Ureter (tissue), 1 donor: ENCODE results near the gene ANKAR. TPM values are rescaled to one million over a fixed set of nuclear protein-coding genes. Genes with fewer than 3 reads are reported as not detected.
"Not testable (repeated sequence)": the region's sequence is repeated elsewhere in the genome, so short reads cannot be mapped to it uniquely, and the experiment has no call there.

Experiments
- DNase-seq: peaks from one replicate; pipeline ENCODE4 v3.0.0-alpha.2; 2020; ENCODE audit warnings: low spot score
- total RNA-seq: library from RNA; stranded (reverse); gene quantifications from one replicate; pipeline ENCODE4 v1.2.4, GENCODE V29; 2023
- donor health status: DM: yes; HTN: yes; CAD: no.

Gene ANKAR
- total RNA-seq, 1 donor from 2014 or later, result 18.7 TPM

- DNase-seq, result no peak
Measured at GRCh38 chr2:189702071-189702470, 27.6 kb downstream of the ANKAR start.

GRCh38 chr2:189709501-189710221, 35.2 kb downstream of the ANKAR start:
- DNase-seq, result no peak

- not testable (repeated sequence) for DNase-seq
Measured at GRCh38 chr2:189717593-189717992, 43.1 kb downstream of the ANKAR start.

GRCh38 chr2:189719571-189719970, 45.1 kb downstream of the ANKAR start:
- no peak for DNase-seq

- no peak for DNase-seq
Measured at GRCh38 chr2:189723192-189723591, 48.7 kb downstream of the ANKAR start.

Other genes starting within 250 kb of the ANKAR start
- 43.0 TPM for gene WDR75, start 233.2 kb upstream of the ANKAR start, total RNA-seq
- gene SLC40A1, start 93.9 kb upstream of the ANKAR start, total RNA-seq, result 39.9 TPM
- 32.1 TPM for gene ASNSD1, start 13.2 kb upstream of the ANKAR start, total RNA-seq
- 8.5 TPM for gene OSGEPL1, start 88.1 kb downstream of the ANKAR start, total RNA-seq
- 64.1 TPM for gene ORMDL1, start 109.7 kb downstream of the ANKAR start, total RNA-seq
- 29.6 TPM for gene PMS1, start 109.8 kb downstream of the ANKAR start, total RNA-seq